Measurements from ENCODE around the gene GOLT1A.

Gene GOLT1A

DNA sequence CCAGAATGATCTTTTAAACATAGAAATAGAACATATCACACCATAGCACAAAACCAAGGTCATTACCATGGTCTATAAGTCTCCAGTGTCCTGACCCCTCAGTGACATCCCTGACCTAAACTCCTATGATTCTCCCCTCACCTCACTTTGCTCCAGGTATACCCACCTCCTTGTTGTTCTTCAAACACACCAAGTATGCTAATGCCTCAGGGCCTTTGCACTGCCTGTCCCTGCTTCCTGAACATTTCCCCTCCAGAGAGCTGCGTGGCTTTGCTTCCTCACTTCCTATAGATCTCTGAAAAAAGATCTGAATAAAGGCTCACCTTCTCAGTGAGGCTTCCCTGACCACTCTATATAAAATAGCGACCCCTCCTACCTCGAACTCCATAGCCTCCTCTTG, 1.1 kb downstream of the GOLT1A start:
- Histone ChIP-seq H3K36me3 (ENCODE audit: control insufficient read depth, insufficient read depth, low read length) (no peaks in the 10 kb centered on the region), H2BK5ac (ENCODE audit: low read length) (no peak overlapping the region), H3K27ac (ENCODE audit: low read depth, low read length) (no peak overlapping the region), H4K5ac (ENCODE audit: low read length) (no peak overlapping the region), H3K4me1 (ENCODE audit: control insufficient read depth, low read depth, low read length) (no peaks in the 10 kb centered on the region), H2BK15ac (replicated peaks; ENCODE audit: low read depth) (no peak overlapping the region), H3K23ac (ENCODE audit: low read length) (no peak overlapping the region), H3K79me2 (ENCODE audit: control insufficient read depth, insufficient read depth, low read length) (no peaks in the 10 kb centered on the region), H3K27me3 (ENCODE audit: insufficient read depth, low read length, poor library complexity) (no peaks in the 10 kb centered on the region), H4K8ac (ENCODE audit: low read depth, low read length) (no peak overlapping the region), H3K79me1 (ENCODE audit: low read length) (no peaks in the 10 kb centered on the region), H2BK120ac (ENCODE audit: low read depth, low read length) (no peak overlapping the region), H3K9ac (ENCODE audit: low read length) (no peak overlapping the region), H3K56ac (ENCODE audit: low read length) (no peak overlapping the region), H2AK5ac (ENCODE audit: low read length) (no peak overlapping the region), H3K4me2 (ENCODE audit: low read length) (no peak overlapping the region), H3K18ac (ENCODE audit: low read length) (no peak overlapping the region), H3K4me3 (ENCODE audit: low read length) (no peak overlapping the region), H3K4ac (ENCODE audit: low read depth, low read length) (no peak overlapping the region)
- no peak for DNase-seq
- WGBS (ENCODE audit: extremely low coverage, insufficient coverage, low lambda C conversion rate), result no CpG with 5 or more reads among the region's 3 CpGs

GRCh38 chr1:204211046-204211445, 2.7 kb downstream of the GOLT1A start:
- Histone ChIP-seq H2BK15ac (replicated peaks; ENCODE audit: low read depth) (no peak overlapping the region), H3K27me3 (ENCODE audit: insufficient read depth, low read length, poor library complexity) (no peaks in the 10 kb centered on the region), H4K5ac (ENCODE audit: low read length) (no peak overlapping the region), H2BK5ac (ENCODE audit: low read length) (no peak overlapping the region), H3K4me3 (ENCODE audit: low read length) (no peak overlapping the region), H4K8ac (ENCODE audit: low read depth, low read length) (no peak overlapping the region), H3K9ac (ENCODE audit: low read length) (no peak overlapping the region), H3K27ac (ENCODE audit: low read depth, low read length) (no peak overlapping the region), H3K4me2 (ENCODE audit: low read length) (no peak overlapping the region), H3K36me3 (ENCODE audit: control insufficient read depth, insufficient read depth, low read length) (no peaks in the 10 kb centered on the region), H2AK5ac (ENCODE audit: low read length) (no peak overlapping the region), H3K56ac (ENCODE audit: low read length) (no peak overlapping the region), H3K79me1 (ENCODE audit: low read length) (no peaks in the 10 kb centered on the region), H3K4ac (ENCODE audit: low read depth, low read length) (no peak overlapping the region), H3K4me1 (ENCODE audit: control insufficient read depth, low read depth, low read length) (no peaks in the 10 kb centered on the region), H2BK120ac (ENCODE audit: low read depth, low read length) (no peak overlapping the region), H3K79me2 (ENCODE audit: control insufficient read depth, insufficient read depth, low read length) (no peaks in the 10 kb centered on the region), H3K18ac (ENCODE audit: low read length) (no peak overlapping the region), H3K23ac (ENCODE audit: low read length) (no peak overlapping the region)
- no peak for DNase-seq
- WGBS (ENCODE audit: extremely low coverage, insufficient coverage, low lambda C conversion rate), result no CpG with 5 or more reads among the region's 7 CpGs

DNA sequence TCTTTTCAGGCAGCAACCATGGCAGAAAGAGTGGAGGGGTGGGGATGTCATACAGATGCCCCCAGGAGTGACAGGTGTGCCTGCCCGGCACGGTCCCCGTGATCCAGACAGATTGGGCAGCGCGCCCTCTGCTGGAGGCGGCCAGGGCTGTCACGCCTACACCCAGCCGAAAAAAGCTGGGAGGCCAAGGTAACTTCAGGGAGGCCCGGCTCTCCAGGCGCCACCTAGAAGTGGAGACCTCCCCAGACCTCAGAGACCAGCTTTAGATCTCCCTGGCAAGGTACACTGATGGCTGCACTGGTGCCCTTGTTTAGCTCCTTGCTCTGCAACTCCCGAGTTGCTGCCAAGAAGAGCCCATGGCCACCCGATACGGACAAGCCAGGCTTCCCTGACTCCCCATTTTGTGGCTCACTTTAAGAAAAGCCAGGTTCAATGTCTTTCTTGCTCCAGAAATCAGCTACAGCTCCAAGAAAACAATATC, 6.6 kb downstream of the GOLT1A start:
- Histone ChIP-seq H3K9ac (ENCODE audit: low read length) (no peak overlapping the region), H3K56ac (ENCODE audit: low read length) (no peak overlapping the region), H3K18ac (ENCODE audit: low read length) (no peak overlapping the region), H3K4me1 (ENCODE audit: control insufficient read depth, low read depth, low read length) (no peaks in the 10 kb centered on the region), H3K79me2 (ENCODE audit: control insufficient read depth, insufficient read depth, low read length) (no peaks in the 10 kb centered on the region), H2BK15ac (replicated peaks; ENCODE audit: low read depth) (no peak overlapping the region), H4K8ac (ENCODE audit: low read depth, low read length) (no peak overlapping the region), H3K4ac (ENCODE audit: low read depth, low read length) (no peak overlapping the region), H3K36me3 (ENCODE audit: control insufficient read depth, insufficient read depth, low read length) (no peaks in the 10 kb centered on the region), H4K5ac (ENCODE audit: low read length) (no peak overlapping the region), H2AK5ac (ENCODE audit: low read length) (no peak overlapping the region), H3K4me3 (ENCODE audit: low read length) (no peak overlapping the region), H3K4me2 (ENCODE audit: low read length) (no peak overlapping the region), H3K23ac (ENCODE audit: low read length) (no peak overlapping the region), H3K27me3 (ENCODE audit: insufficient read depth, low read length, poor library complexity) (no peaks in the 10 kb centered on the region), H3K27ac (ENCODE audit: low read depth, low read length) (no peak overlapping the region), H3K79me1 (ENCODE audit: low read length) (no peaks in the 10 kb centered on the region), H2BK5ac (ENCODE audit: low read length) (no peak overlapping the region), H2BK120ac (ENCODE audit: low read depth, low read length) (no peak overlapping the region)
- no CpG with 5 or more reads among the region's 13 CpGs for WGBS (ENCODE audit: extremely low coverage, insufficient coverage, low lambda C conversion rate)
- DNase-seq, result peak; percentile 77

DNA sequence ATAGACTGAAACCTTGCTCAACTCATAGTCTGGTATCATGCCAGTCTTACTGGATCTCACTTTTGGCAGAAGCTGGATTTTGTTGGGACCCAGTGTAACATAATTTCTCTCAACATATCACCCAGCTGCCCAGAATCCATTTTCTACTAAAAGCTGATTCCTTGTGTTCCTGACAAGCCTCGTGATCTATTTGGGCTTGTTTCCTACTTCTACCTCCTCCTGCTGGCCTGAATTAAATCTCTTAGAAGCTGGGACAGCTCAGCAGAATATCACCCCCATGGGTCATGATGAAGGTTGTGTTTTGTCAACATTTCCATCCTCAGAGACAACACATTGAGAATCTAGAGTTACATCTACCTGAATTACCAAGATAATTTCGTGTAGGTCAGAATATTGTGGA, 7.7 kb downstream of the GOLT1A start:
- Histone ChIP-seq H3K27ac (ENCODE audit: low read depth, low read length) (no peak overlapping the region), H3K27me3 (ENCODE audit: insufficient read depth, low read length, poor library complexity) (no peaks in the 10 kb centered on the region)
- WGBS (ENCODE audit: extremely low coverage, insufficient coverage, low lambda C conversion rate), result no CpG with 5 or more reads among the region's 2 CpGs

GRCh38 chr1:204205486-204205885, 8.3 kb downstream of the GOLT1A start:
- H3K23ac ChIP-seq (ENCODE audit: low read length), result no peak overlapping the region
- no peak overlapping the region for H3K9ac ChIP-seq (ENCODE audit: low read length)
- H2BK120ac ChIP-seq (ENCODE audit: low read depth, low read length), result no peak overlapping the region
- DNase-seq, result no peak
- no peak overlapping the region for H3K56ac ChIP-seq (ENCODE audit: low read length)
- no peaks in the 10 kb centered on the region for H3K36me3 ChIP-seq (ENCODE audit: control insufficient read depth, insufficient read depth, low read length)
- H3K79me1 ChIP-seq (ENCODE audit: low read length), result no peaks in the 10 kb centered on the region
- H3K18ac ChIP-seq (ENCODE audit: low read length), result no peak overlapping the region
- no peak overlapping the region for H2AK5ac ChIP-seq (ENCODE audit: low read length)
- no peak overlapping the region for H3K4ac ChIP-seq (ENCODE audit: low read depth, low read length)
- no peak overlapping the region for H3K4me3 ChIP-seq (ENCODE audit: low read length)
- H3K4me1 ChIP-seq (ENCODE audit: control insufficient read depth, low read depth, low read length), result no peaks in the 10 kb centered on the region
- no peak overlapping the region for H3K4me2 ChIP-seq (ENCODE audit: low read length)
- no peak overlapping the region for H3K27ac ChIP-seq (ENCODE audit: low read depth, low read length)
- H4K5ac ChIP-seq (ENCODE audit: low read length), result no peak overlapping the region
- H3K27me3 ChIP-seq (ENCODE audit: insufficient read depth, low read length, poor library complexity), result no peaks in the 10 kb centered on the region
- no peak overlapping the region for H4K8ac ChIP-seq (ENCODE audit: low read depth, low read length)
- no peak overlapping the region for H2BK5ac ChIP-seq (ENCODE audit: low read length)
- no peak overlapping the region for H2BK15ac ChIP-seq (replicated peaks; ENCODE audit: low read depth)
- H3K79me2 ChIP-seq (ENCODE audit: control insufficient read depth, insufficient read depth, low read length), result no peaks in the 10 kb centered on the region

More for the DNA sequence above, 7.7 kb downstream of the GOLT1A start:
- no peaks in the 10 kb centered on the region for H3K36me3 ChIP-seq (ENCODE audit: control insufficient read depth, insufficient read depth, low read length)
- no peak overlapping the region for H3K56ac ChIP-seq (ENCODE audit: low read length)
- H3K4me1 ChIP-seq (ENCODE audit: control insufficient read depth, low read depth, low read length), result no peaks in the 10 kb centered on the region
- no peak overlapping the region for H2BK15ac ChIP-seq (replicated peaks; ENCODE audit: low read depth)
- no peak overlapping the region for H3K9ac ChIP-seq (ENCODE audit: low read length)
- no peak for DNase-seq
- no peak overlapping the region for H3K4me3 ChIP-seq (ENCODE audit: low read length)
- no peak overlapping the region for H3K4ac ChIP-seq (ENCODE audit: low read depth, low read length)
- H4K8ac ChIP-seq (ENCODE audit: low read depth, low read length), result no peak overlapping the region
- no peak overlapping the region for H2AK5ac ChIP-seq (ENCODE audit: low read length)
- H4K5ac ChIP-seq (ENCODE audit: low read length), result no peak overlapping the region
- H3K18ac ChIP-seq (ENCODE audit: low read length), result no peak overlapping the region
- no peak overlapping the region for H3K4me2 ChIP-seq (ENCODE audit: low read length)
- H2BK120ac ChIP-seq (ENCODE audit: low read depth, low read length), result no peak overlapping the region
- H3K79me2 ChIP-seq (ENCODE audit: control insufficient read depth, insufficient read depth, low read length), result no peaks in the 10 kb centered on the region
- no peaks in the 10 kb centered on the region for H3K79me1 ChIP-seq (ENCODE audit: low read length)
- H3K23ac ChIP-seq (ENCODE audit: low read length), result no peak overlapping the region
- H2BK5ac ChIP-seq (ENCODE audit: low read length), result no peak overlapping the region

GRCh38 chr1:204204944-204205343, 8.8 kb downstream of the GOLT1A start:
- no peak overlapping the region for H3K4ac ChIP-seq (ENCODE audit: low read depth, low read length)
- no peak overlapping the region for H4K8ac ChIP-seq (ENCODE audit: low read depth, low read length)
- no peak overlapping the region for H3K23ac ChIP-seq (ENCODE audit: low read length)
- H3K56ac ChIP-seq (ENCODE audit: low read length), result no peak overlapping the region
- WGBS (ENCODE audit: extremely low coverage, insufficient coverage, low lambda C conversion rate), result no CpG with 5 or more reads among the region's 2 CpGs
- H3K79me1 ChIP-seq (ENCODE audit: low read length), result no peaks in the 10 kb centered on the region
- H3K27me3 ChIP-seq (ENCODE audit: insufficient read depth, low read length, poor library complexity), result no peaks in the 10 kb centered on the region
- H2BK15ac ChIP-seq (replicated peaks; ENCODE audit: low read depth), result no peak overlapping the region
- no peak for DNase-seq
- H2BK5ac ChIP-seq (ENCODE audit: low read length), result no peak overlapping the region
- H2AK5ac ChIP-seq (ENCODE audit: low read length), result no peak overlapping the region
- no peaks in the 10 kb centered on the region for H3K36me3 ChIP-seq (ENCODE audit: control insufficient read depth, insufficient read depth, low read length)
- H3K4me3 ChIP-seq (ENCODE audit: low read length), result no peak overlapping the region
- H3K79me2 ChIP-seq (ENCODE audit: control insufficient read depth, insufficient read depth, low read length), result no peaks in the 10 kb centered on the region
- H3K9ac ChIP-seq (ENCODE audit: low read length), result no peak overlapping the region
- H2BK120ac ChIP-seq (ENCODE audit: low read depth, low read length), result no peak overlapping the region
- H3K4me2 ChIP-seq (ENCODE audit: low read length), result no peak overlapping the region
- H3K4me1 ChIP-seq (ENCODE audit: control insufficient read depth, low read depth, low read length), result no peaks in the 10 kb centered on the region
- no peak overlapping the region for H3K18ac ChIP-seq (ENCODE audit: low read length)
- no peak overlapping the region for H3K27ac ChIP-seq (ENCODE audit: low read depth, low read length)
- H4K5ac ChIP-seq (ENCODE audit: low read length), result no peak overlapping the region
